SH-SY5Y (cell line): ENCODE results near the gene CACNA1S.

ENCODE experiments used
- GATA2 ChIP-seq: IDR thresholded peaks from 2 replicates; pipeline ENCODE4 v1.6.1; 2011; ENCODE audit warnings: mild to moderate bottlenecking, low read depth, low read length
- GATA3 ChIP-seq: IDR thresholded peaks from 2 replicates; pipeline ENCODE4 v1.6.1; 2011; ENCODE audit warnings: low read depth, mild to moderate bottlenecking, low read length, moderate library complexity

GRCh38 chr1:201134405-201134804, 22.2 kb upstream of the CACNA1S start:
- no peak for TF ChIP-seq GATA3
- TF ChIP-seq GATA2: no peak
